MCF 10A (cell line): ENCODE measurements around the gene TBC1D19. TPM values are rescaled to one million over a fixed set of nuclear protein-coding genes. Genes with fewer than 3 reads are reported as not detected.

Experiments used
- BruUV-seq: library from RNA; stranded (reverse); fragments of 400-500 nt; replicated peaks from 2 replicates; lab custom pipeline; 2021; lab: Mats Ljungman, UMichigan
- CTCF ChIA-PET: fragments of 300-600 bp; sonication (Branson Sonifier 250); formaldehyde crosslinking; extraction: SDS; loops from one replicate; lab custom pipeline; 2021; ENCODE audit warnings: antibody characterized with exemption, inconsistent platforms; lab: Yijun Ruan, JAX
- POLR2A ChIA-PET: fragments of 300-600, 350-650 bp; sonication (Branson Sonifier 250); formaldehyde crosslinking; extraction: SDS; loops from one replicate; lab custom pipeline; 2020; ENCODE audit warnings: antibody characterized with exemption, inconsistent platforms; lab: Yijun Ruan, JAX
- DNase-seq: peaks from one replicate; pipeline ENCODE4 v3.0.0-alpha.2; 2018; ENCODE audit not compliant: unreplicated experiment
- H3K27ac Mint-ChIP-seq: one replicate; pipeline ENCODE4 v1.8.0; 2022; ENCODE audit warnings: mild to moderate bottlenecking, low read depth, mixed read lengths; ENCODE audit not compliant: unreplicated experiment
- H3K27me3 Mint-ChIP-seq: one replicate; pipeline ENCODE4 v1.8.0; 2022; ENCODE audit warnings: mixed read lengths; ENCODE audit not compliant: insufficient read depth, unreplicated experiment
- H3K36me3 Mint-ChIP-seq: one replicate; pipeline ENCODE4 v1.8.0; 2022; ENCODE audit warnings: mild to moderate bottlenecking, moderate library complexity, mixed read lengths; ENCODE audit not compliant: insufficient read depth, unreplicated experiment
- H3K4me1 Mint-ChIP-seq: one replicate; pipeline ENCODE4 v1.8.0; 2022; ENCODE audit warnings: mixed read lengths; ENCODE audit not compliant: insufficient read depth, unreplicated experiment
- H3K4me3 Mint-ChIP-seq: one replicate; pipeline ENCODE4 v1.8.0; 2022; ENCODE audit warnings: mild to moderate bottlenecking, moderate library complexity, mixed read lengths; ENCODE audit not compliant: unreplicated experiment
- H3K9me3 Mint-ChIP-seq: one replicate; pipeline ENCODE4 v1.8.0; 2022; ENCODE audit warnings: mixed read lengths; ENCODE audit not compliant: unreplicated experiment
- intact Hi-C: fragments of 100-400 bp; cut with micrococcal nuclease; formaldehyde crosslinking; loops from 2 replicates; pipeline ENCODE4 v1.14.1; 2022
- total RNA-seq: library from RNA; stranded (reverse); gene quantifications from 2 replicates; pipeline ENCODE4 v1.2.3, GENCODE V29; 2022
- TF ChIP-seq, protein P1 (sequence below): fragments of 200-600 bp; IDR thresholded peaks from one replicate; pipeline ENCODE4 v1.8.0; 2022; ENCODE audit warnings: antibody characterized with exemption, mild to moderate bottlenecking; ENCODE audit not compliant: unreplicated experiment

TBC1D19 gene
- total RNA-seq, 1 experiment from 2014 or later = 9.6 TPM

DNA sequence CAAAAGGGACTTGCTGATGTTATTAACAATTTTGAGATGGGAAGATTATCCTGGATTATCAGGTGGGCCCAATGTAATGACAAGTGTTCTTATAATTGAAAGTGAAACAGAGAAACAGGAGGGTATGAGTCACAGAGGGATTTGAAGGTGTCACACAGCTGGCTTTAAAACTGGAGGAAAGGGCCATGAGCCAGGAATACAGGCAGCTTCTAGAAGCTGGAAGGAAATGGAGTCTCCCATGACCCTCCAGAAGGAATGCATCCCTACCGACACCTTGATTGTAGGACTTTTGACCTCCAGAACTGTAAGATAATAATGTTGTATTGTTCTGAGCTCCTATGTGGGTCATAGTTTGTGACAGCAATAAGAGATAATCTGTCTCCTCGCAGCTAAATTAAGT, 178.8 kb downstream of the TBC1D19 start:
- Mint-ChIP-seq H3K9me3 (no peaks in the 10 kb centered on the region), H3K4me1 (peaks cover 5% of the 10 kb centered on the region), H3K4me3 (no peak overlapping the region), H3K27me3 (no peaks in the 10 kb centered on the region), H3K27ac (no peak overlapping the region), H3K36me3 (peaks cover 14% of the 10 kb centered on the region)
- TF ChIP-seq, protein P1, sequence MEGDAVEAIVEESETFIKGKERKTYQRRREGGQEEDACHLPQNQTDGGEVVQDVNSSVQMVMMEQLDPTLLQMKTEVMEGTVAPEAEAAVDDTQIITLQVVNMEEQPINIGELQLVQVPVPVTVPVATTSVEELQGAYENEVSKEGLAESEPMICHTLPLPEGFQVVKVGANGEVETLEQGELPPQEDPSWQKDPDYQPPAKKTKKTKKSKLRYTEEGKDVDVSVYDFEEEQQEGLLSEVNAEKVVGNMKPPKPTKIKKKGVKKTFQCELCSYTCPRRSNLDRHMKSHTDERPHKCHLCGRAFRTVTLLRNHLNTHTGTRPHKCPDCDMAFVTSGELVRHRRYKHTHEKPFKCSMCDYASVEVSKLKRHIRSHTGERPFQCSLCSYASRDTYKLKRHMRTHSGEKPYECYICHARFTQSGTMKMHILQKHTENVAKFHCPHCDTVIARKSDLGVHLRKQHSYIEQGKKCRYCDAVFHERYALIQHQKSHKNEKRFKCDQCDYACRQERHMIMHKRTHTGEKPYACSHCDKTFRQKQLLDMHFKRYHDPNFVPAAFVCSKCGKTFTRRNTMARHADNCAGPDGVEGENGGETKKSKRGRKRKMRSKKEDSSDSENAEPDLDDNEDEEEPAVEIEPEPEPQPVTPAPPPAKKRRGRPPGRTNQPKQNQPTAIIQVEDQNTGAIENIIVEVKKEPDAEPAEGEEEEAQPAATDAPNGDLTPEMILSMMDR = no peak
- no TSS peak for BruUV-seq
- intact Hi-C loops = no loop called here
- ChIA-PET CTCF (no interaction called here), POLR2A (no interaction called here)
- peak; percentile 17 for DNase-seq

DNA sequence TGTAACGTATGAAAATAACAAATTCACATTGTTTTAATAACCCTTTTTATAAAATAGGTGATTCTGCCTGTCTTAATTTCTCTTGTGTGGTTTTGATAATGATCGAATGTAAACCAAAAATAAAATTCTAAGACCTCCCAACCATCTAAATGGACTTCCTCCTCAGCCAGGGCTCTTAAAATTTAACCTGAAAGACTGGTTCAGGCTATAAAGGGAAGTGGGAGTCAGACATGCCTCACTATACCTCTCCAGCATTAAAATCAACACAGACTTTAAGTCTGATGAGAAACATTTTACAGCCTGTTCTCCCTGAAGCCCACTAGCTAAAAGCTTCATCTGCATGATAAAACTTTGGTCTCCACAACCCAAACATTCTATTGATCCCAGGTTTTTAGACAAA, 179.2 kb downstream of the TBC1D19 start:
- ChIA-PET POLR2A (no interaction called here), CTCF (interaction anchor here (1.1 kb wide), 1 partner anchor 304 kb away, joined by 5 read pairs; no protein-coding TSS in a partner anchor)
- H3K4me3 Mint-ChIP-seq = no peak overlapping the region
- no peaks in the 10 kb centered on the region for H3K27me3 Mint-ChIP-seq
- no TSS peak for BruUV-seq
- no peaks in the 10 kb centered on the region for H3K9me3 Mint-ChIP-seq
- H3K36me3 Mint-ChIP-seq = peaks cover 14% of the 10 kb centered on the region
- TF ChIP-seq, protein P1 = no peak
- H3K4me1 Mint-ChIP-seq = peaks cover 5% of the 10 kb centered on the region
- intact Hi-C loops = no loop called here
- H3K27ac Mint-ChIP-seq = no peak overlapping the region
- no peak for DNase-seq

DNA sequence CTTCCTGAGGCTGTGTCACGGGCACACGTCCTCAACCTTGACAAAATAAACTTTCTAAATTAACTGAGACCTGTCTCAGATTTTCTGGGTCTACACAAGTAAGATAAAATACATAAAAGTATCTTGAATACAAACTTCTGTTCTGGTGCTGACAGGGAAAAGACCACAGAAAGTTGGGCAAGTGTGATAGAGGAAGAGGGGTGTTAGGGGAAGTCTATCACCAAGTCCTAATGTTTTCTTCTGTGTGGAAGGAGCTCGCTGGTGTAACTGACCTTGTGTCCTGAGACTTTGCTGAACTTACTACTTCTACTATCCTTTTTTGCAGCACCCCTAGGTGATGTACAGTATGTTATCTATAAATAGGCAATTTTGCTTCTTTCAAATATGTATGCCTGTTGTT, 179.8 kb downstream of the TBC1D19 start:
- ChIA-PET CTCF (interaction anchor here (1.1 kb wide), 1 partner anchor 305 kb away, joined by 5 read pairs; no protein-coding TSS in a partner anchor), POLR2A (no interaction called here)
- no TSS peak for BruUV-seq

DNA sequence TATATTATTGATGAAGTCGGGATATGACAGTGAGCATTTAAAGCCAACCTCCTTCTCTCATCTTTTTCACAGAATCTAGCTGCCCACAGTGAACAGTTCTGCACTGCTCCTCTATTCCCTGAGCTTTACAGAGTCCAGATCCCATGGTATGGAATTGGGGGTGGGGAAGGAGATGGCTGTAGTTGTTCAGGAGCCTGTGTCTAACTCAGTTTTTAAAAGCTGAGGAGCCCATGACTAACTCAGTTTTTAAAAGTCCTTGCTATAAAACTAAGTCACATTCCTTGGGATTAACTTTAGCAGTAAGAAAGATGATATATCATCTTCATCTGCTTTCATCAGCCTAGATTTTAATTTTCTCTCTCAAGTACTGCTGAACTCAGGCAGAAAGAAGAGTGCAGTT, 180.3 kb downstream of the TBC1D19 start:
- CTCF ChIA-PET = interaction anchor here (1.1 kb wide), 1 partner anchor 306 kb away, joined by 5 read pairs; no protein-coding TSS in a partner anchor

More for the DNA sequence above, 179.8 kb downstream of the TBC1D19 start:
- peaks cover 14% of the 10 kb centered on the region for H3K36me3 Mint-ChIP-seq
- no peak overlapping the region for H3K4me3 Mint-ChIP-seq
- H3K27me3 Mint-ChIP-seq = no peaks in the 10 kb centered on the region
- intact Hi-C loops = no loop called here
- DNase-seq = no peak
- no peak overlapping the region for H3K27ac Mint-ChIP-seq
- TF ChIP-seq, protein P1 = no peak
- H3K4me1 Mint-ChIP-seq = peaks cover 5% of the 10 kb centered on the region
- H3K9me3 Mint-ChIP-seq = no peaks in the 10 kb centered on the region

More for the DNA sequence above, 180.3 kb downstream of the TBC1D19 start:
- no peak for DNase-seq
- Mint-ChIP-seq H3K4me3 (no peak overlapping the region), H3K27me3 (no peaks in the 10 kb centered on the region), H3K27ac (no peak overlapping the region), H3K36me3 (peaks cover 14% of the 10 kb centered on the region), H3K4me1 (no peaks in the 10 kb centered on the region), H3K9me3 (no peaks in the 10 kb centered on the region)
- BruUV-seq = no TSS peak
- intact Hi-C loops = no loop called here
- TF ChIP-seq, protein P1 = no peak
- POLR2A ChIA-PET = no interaction called here
